ENCODE data around the gene CPEB3.

CPEB3 gene

GRCh38 chr10:92242910-92243671 lies 47.8 kb downstream of the CPEB3 start:
- peak overlapping the region; percentile 35 for H3K4me3 ChIP-seq (replicated peaks; ENCODE audit: insufficient read depth, low read length)
- H3K27me3 ChIP-seq (ENCODE audit: insufficient read depth, poor library complexity, severe bottlenecking), result no peaks in the 10 kb centered on the region
- TF ChIP-seq CTCF (IDR thresholded peaks at IDR 0.05; ENCODE audit: insufficient read depth, low read length) (no peak), SPI1 (IDR thresholded peaks at IDR 0.05; ENCODE audit: borderline replicate concordance, low read depth) (peak; percentile 85; the same call in 1 of the 2 replicates)
- peak; percentile 45 to 81 for DNase-seq (ENCODE audit: low read depth in 1 of 2, low spot score in 1 of 2)
- peak overlapping the region; percentile 50 for H3K27ac ChIP-seq (replicated peaks)

- H3K27ac ChIP-seq (replicated peaks), result no peak overlapping the region
- no peak overlapping the region for H3K4me3 ChIP-seq (replicated peaks; ENCODE audit: insufficient read depth, low read length)
- no peak for TF ChIP-seq CTCF (IDR thresholded peaks at IDR 0.05; ENCODE audit: insufficient read depth, low read length)
- TF ChIP-seq GABPA (IDR thresholded peaks at IDR 0.05; ENCODE audit: low read depth), result no peak
- no peak for TF ChIP-seq SPI1 (IDR thresholded peaks at IDR 0.05; ENCODE audit: borderline replicate concordance, low read depth)
- no peak for TF ChIP-seq REST (IDR thresholded peaks at IDR 0.05; ENCODE audit: insufficient replicate concordance, low read depth)
- no peak for TF ChIP-seq POLR2AphosphoS5 (IDR thresholded peaks at IDR 0.05; ENCODE audit: low read depth)
- H3K27me3 ChIP-seq (ENCODE audit: insufficient read depth, poor library complexity, severe bottlenecking), result no peaks in the 10 kb centered on the region
- no peak for DNase-seq (ENCODE audit: low read depth in 1 of 2, low spot score in 1 of 2)
Observed at GRCh38 chr10:92242380-92242779, 48.5 kb downstream of the CPEB3 start.

- H3K4me3 ChIP-seq (replicated peaks; ENCODE audit: insufficient read depth, low read length), result no peak overlapping the region; the same call in 1 of the 2 replicates
- no peaks in the 10 kb centered on the region for H3K27me3 ChIP-seq (ENCODE audit: insufficient read depth, poor library complexity, severe bottlenecking)
- DNase-seq (ENCODE audit: low read depth in 1 of 2, low spot score in 1 of 2), result no peak
- H3K27ac ChIP-seq (replicated peaks), result peak overlapping the region; percentile 80
- TF ChIP-seq REST (IDR thresholded peaks at IDR 0.05; ENCODE audit: insufficient replicate concordance, low read depth), result no peak
- no peak for TF ChIP-seq GABPA (IDR thresholded peaks at IDR 0.05; ENCODE audit: low read depth)
- TF ChIP-seq SPI1 (IDR thresholded peaks at IDR 0.05; ENCODE audit: borderline replicate concordance, low read depth), result no peak
- TF ChIP-seq CTCF (IDR thresholded peaks at IDR 0.05; ENCODE audit: insufficient read depth, low read length), result no peak
- no peak for TF ChIP-seq POLR2AphosphoS5 (IDR thresholded peaks at IDR 0.05; ENCODE audit: low read depth)
Observed at GRCh38 chr10:92241501-92241900, 49.4 kb downstream of the CPEB3 start.

GRCh38 chr10:92241158-92241500 lies 49.7 kb downstream of the CPEB3 start:
- peak overlapping the region; percentile 80 for H3K27ac ChIP-seq (replicated peaks)

More at GRCh38 chr10:92241158-92241500, 49.7 kb downstream of the CPEB3 start:
- peak; percentile 7 to 17 for DNase-seq (ENCODE audit: low read depth in 1 of 2, low spot score in 1 of 2)
- no peaks in the 10 kb centered on the region for H3K27me3 ChIP-seq (ENCODE audit: insufficient read depth, poor library complexity, severe bottlenecking)
- TF ChIP-seq GABPA (IDR thresholded peaks at IDR 0.05; ENCODE audit: low read depth) (no peak), POLR2AphosphoS5 (IDR thresholded peaks at IDR 0.05; ENCODE audit: low read depth) (no peak), CTCF (IDR thresholded peaks at IDR 0.05; ENCODE audit: insufficient read depth, low read length) (no peak), SPI1 (IDR thresholded peaks at IDR 0.05; ENCODE audit: borderline replicate concordance, low read depth) (no peak), REST (IDR thresholded peaks at IDR 0.05; ENCODE audit: insufficient replicate concordance, low read depth) (no peak)
- peak overlapping the region; percentile 73 for H3K4me3 ChIP-seq (replicated peaks; ENCODE audit: insufficient read depth, low read length)
